RPMI7951 (cell line): Measurements from ENCODE around the gene SREBF2. TPM values are rescaled to one million over a fixed set of nuclear protein-coding genes. Genes with fewer than 3 reads are reported as not detected.

Experiments
- DNase-seq: peaks from one replicate; pipeline ENCODE4 v3.0.0-alpha.2; 2012; ENCODE audit warnings: low read depth
- total RNA-seq: library from RNA; depleted of rRNA; stranded (reverse); fragments of >200 nt; shearing (Covaris generic); gene quantifications from 2 replicates; pipeline ENCODE4 v1.2.3, GENCODE V29; 2014

SREBF2 gene
- total RNA-seq, 1 experiment from 2014 or later, result 27.6 TPM

GRCh38 chr22:41922328-41922727 is 89.4 kb downstream of the SREBF2 start:
- DNase-seq, result no peak

GRCh38 chr22:41922940-41923594 is 90.2 kb downstream of the SREBF2 start:
- no peak for DNase-seq

GRCh38 chr22:41923595-41924276 is 90.8 kb downstream of the SREBF2 start:
- no peak for DNase-seq

- DNase-seq, result no peak
Observed at GRCh38 chr22:41925783-41926460, 93.0 kb downstream of the SREBF2 start.

- DNase-seq, result no peak
Observed at GRCh38 chr22:41927813-41928212, 94.9 kb downstream of the SREBF2 start.

GRCh38 chr22:41928593-41929417 is 95.9 kb downstream of the SREBF2 start:
- no peak for DNase-seq

- DNase-seq, result no peak
Observed at GRCh38 chr22:41929418-41929810, 96.5 kb downstream of the SREBF2 start.

GRCh38 chr22:41931701-41932269 is 98.9 kb downstream of the SREBF2 start:
- no peak for DNase-seq

- DNase-seq, result no peak
Observed at GRCh38 chr22:41932353-41932752, 99.4 kb downstream of the SREBF2 start.

- DNase-seq, result no peak
Observed at GRCh38 chr22:41933411-41934177, 100.7 kb downstream of the SREBF2 start.

- no peak for DNase-seq
Observed at GRCh38 chr22:41934284-41935014, 101.5 kb downstream of the SREBF2 start.

GRCh38 chr22:41935015-41935351 is 102.1 kb downstream of the SREBF2 start:
- no peak for DNase-seq

GRCh38 chr22:41935509-41935908 is 102.6 kb downstream of the SREBF2 start:
- no peak for DNase-seq

- no peak for DNase-seq
Observed at GRCh38 chr22:41936894-41937169, 103.9 kb downstream of the SREBF2 start.

GRCh38 chr22:41939981-41940831 is 107.3 kb downstream of the SREBF2 start:
- DNase-seq, result no peak

GRCh38 chr22:41940832-41941765 is 108.2 kb downstream of the SREBF2 start:
- peak; percentile 61 for DNase-seq

GRCh38 chr22:41943661-41944209 is 110.8 kb downstream of the SREBF2 start:
- no peak for DNase-seq
